H9 (cell line): ENCODE measurements around the gene PXDN. TPM values are rescaled to one million over a fixed set of nuclear protein-coding genes. Genes with fewer than 3 reads are reported as not detected.
A peak's percentile ranks its signal among the peaks of the same experiment; 100 is the strongest.

Source experiments
- DNase-seq: peaks from one replicate; pipeline ENCODE4 v3.0.0-alpha.2; 2017
- H2AFZ ChIP-seq: one replicate; pipeline ENCODE4 v1.6.1; 2013; ENCODE audit warnings: mild to moderate bottlenecking, low read length, control low read depth, moderate library complexity
- H2AK5ac ChIP-seq: 2 replicates; pipeline ENCODE4 v1.6.1; 2013; ENCODE audit warnings: low read length, control low read depth, mixed read lengths; ENCODE audit not compliant: insufficient read length
- H2BK120ac ChIP-seq: one replicate; pipeline ENCODE4 v1.6.1; 2013; ENCODE audit warnings: low read depth, mild to moderate bottlenecking, low read length, control low read depth, inconsistent platforms; ENCODE audit not compliant: poor library complexity, severe bottlenecking
- H2BK12ac ChIP-seq: 2 replicates; pipeline ENCODE4 v1.6.1; 2013; ENCODE audit warnings: low read length, control low read depth, mixed read lengths, low read depth; ENCODE audit not compliant: insufficient read length
- H2BK15ac ChIP-seq: 2 replicates; pipeline ENCODE4 v1.6.1; 2013; ENCODE audit warnings: low read depth, low read length, control low read depth
- H2BK20ac ChIP-seq: one replicate; pipeline ENCODE4 v1.6.1; 2013; ENCODE audit warnings: low read depth, mild to moderate bottlenecking, low read length, control low read depth, inconsistent platforms; ENCODE audit not compliant: poor library complexity, severe bottlenecking
- H2BK5ac ChIP-seq: 2 replicates; pipeline ENCODE4 v1.6.1; 2013; ENCODE audit warnings: low read length, control low read depth, mixed read lengths; ENCODE audit not compliant: insufficient read length
- H3K14ac ChIP-seq: 2 replicates; pipeline ENCODE4 v1.6.1; 2013; ENCODE audit warnings: low read length, control low read depth; ENCODE audit not compliant: insufficient read depth
- H3K18ac ChIP-seq: 2 replicates; pipeline ENCODE4 v1.6.1; 2013; ENCODE audit warnings: low read depth, mild to moderate bottlenecking, mixed read lengths, low read length, control low read depth; ENCODE audit not compliant: insufficient read length
- H3K23ac ChIP-seq: 2 replicates; pipeline ENCODE4 v1.6.1; 2013; ENCODE audit warnings: low read length, control low read depth, mixed read lengths, low read depth; ENCODE audit not compliant: insufficient read length
- H3K23me2 ChIP-seq: 2 replicates; pipeline ENCODE4 v1.6.1; 2013; ENCODE audit warnings: low read depth, mild to moderate bottlenecking, mixed read lengths, low read length, control low read depth; ENCODE audit not compliant: insufficient read length, poor library complexity, severe bottlenecking
- H3K27ac ChIP-seq: 2 replicates; pipeline ENCODE4 v1.5.1; 2013; ENCODE audit warnings: low read length, control low read depth, mixed read lengths, low read depth; ENCODE audit not compliant: insufficient read length
- H3K27me3 ChIP-seq: 2 replicates; pipeline ENCODE4 v1.6.1; 2013; ENCODE audit warnings: low read length, control low read depth, inconsistent platforms; ENCODE audit not compliant: insufficient read depth
- H3K4ac ChIP-seq: 2 replicates; pipeline ENCODE4 v1.6.1; 2013; ENCODE audit warnings: low read depth, mild to moderate bottlenecking, control low read depth, inconsistent platforms, low read length, moderate library complexity
- H3K4me1 ChIP-seq: 2 replicates; pipeline ENCODE4 v1.6.1; 2013; ENCODE audit warnings: low read length, control low read depth, inconsistent platforms; ENCODE audit not compliant: insufficient read depth
- H3K4me2 ChIP-seq: 2 replicates; pipeline ENCODE4 v1.6.1; 2013; ENCODE audit warnings: low read length, control low read depth, mixed read lengths; ENCODE audit not compliant: insufficient read length, insufficient read depth
- H3K56ac ChIP-seq: 2 replicates; pipeline ENCODE4 v1.6.1; 2013; ENCODE audit warnings: low read depth, mild to moderate bottlenecking, mixed read lengths, low read length, control low read depth; ENCODE audit not compliant: insufficient read length
- H3K79me1 ChIP-seq: 2 replicates; pipeline ENCODE4 v1.6.1; 2013; ENCODE audit warnings: low read depth, mild to moderate bottlenecking, moderate library complexity, low read length, control low read depth, inconsistent platforms; ENCODE audit not compliant: insufficient read depth, poor library complexity, severe bottlenecking
- H3K79me2 ChIP-seq: 2 replicates; pipeline ENCODE4 v1.6.1; 2013; ENCODE audit warnings: low read length, control low read depth, inconsistent platforms; ENCODE audit not compliant: insufficient read depth
- H3K9ac ChIP-seq: 2 replicates; pipeline ENCODE4 v1.6.1; 2013; ENCODE audit warnings: low read length, control low read depth, mixed read lengths; ENCODE audit not compliant: insufficient read length; ENCODE audit errors: extremely low read depth
- H3K9me3 ChIP-seq: one replicate; pipeline ENCODE4 v1.6.1; 2013; ENCODE audit warnings: low read depth, low read length, inconsistent platforms; ENCODE audit not compliant: control insufficient read depth
- H3T11ph ChIP-seq: one replicate; pipeline ENCODE4 v1.6.1; 2013; ENCODE audit warnings: mild to moderate bottlenecking, low read length, control low read depth, inconsistent platforms
- H4K20me1 ChIP-seq: one replicate; pipeline ENCODE4 v1.6.1; 2013; ENCODE audit not compliant: control insufficient read depth, insufficient read length, insufficient read depth
- H4K5ac ChIP-seq: 2 replicates; pipeline ENCODE4 v1.6.1; 2013; ENCODE audit warnings: low read depth, mild to moderate bottlenecking, mixed read lengths, low read length, control low read depth; ENCODE audit not compliant: insufficient read length
- H4K8ac ChIP-seq: replicated peaks from 2 replicates; pipeline ENCODE4 v1.6.1; 2013; ENCODE audit warnings: low read length, control low read depth, mixed read lengths, low read depth; ENCODE audit not compliant: insufficient read length
- H4K91ac ChIP-seq: 2 replicates; pipeline ENCODE4 v1.6.1; 2013; ENCODE audit warnings: low read depth, mild to moderate bottlenecking, moderate library complexity, mixed read lengths, low read length, control low read depth; ENCODE audit not compliant: insufficient read length
- H3K27ac Mint-ChIP-seq, 3 experiments: 2 replicates in 2 of 3; 3 replicates in 1 of 3; pipeline ENCODE4 v1.8.0; 2020 to 2021; ENCODE audit warnings: mixed read lengths in 3 of 3, mild to moderate bottlenecking in 1 of 3, moderate library complexity in 1 of 3
- H3K27me3 Mint-ChIP-seq: 2 replicates; pipeline ENCODE4 v1.8.0; 2021; ENCODE audit warnings: low read depth, mild to moderate bottlenecking, moderate library complexity, mixed read lengths
- H3K36me3 Mint-ChIP-seq, 3 experiments: 2 replicates in 2 of 3; 3 replicates in 1 of 3; pipeline ENCODE4 v1.8.0; 2020 to 2021; ENCODE audit warnings: low read depth in 3 of 3, mixed read lengths in 3 of 3; ENCODE audit not compliant: insufficient read depth in 1 of 3
- H3K4me1 Mint-ChIP-seq, 2 experiments: 2 replicates each; pipeline ENCODE4 v1.8.0; 2020; ENCODE audit warnings: mixed read lengths in 2 of 2
- H3K4me3 Mint-ChIP-seq, 2 experiments: 2 replicates in 1 of 2; 3 replicates in 1 of 2; pipeline ENCODE4 v1.8.0; 2020 to 2021; ENCODE audit warnings: mild to moderate bottlenecking in 2 of 2, mixed read lengths in 2 of 2, moderate library complexity in 1 of 2
- H3K9me3 Mint-ChIP-seq, 2 experiments: 2 replicates in 1 of 2; 3 replicates in 1 of 2; pipeline ENCODE4 v1.8.0; 2020; ENCODE audit warnings: mild to moderate bottlenecking in 2 of 2, mixed read lengths in 2 of 2, moderate library complexity in 1 of 2
- WGBS: extraction: QIAGEN DNeasy Blood & Tissue Kit; methylation state at CpG from one replicate; pipeline ENCODE4 v1.1.7; 2013; ENCODE audit warnings: missing lambda C conversion rate, low lambda C conversion rate, mixed read lengths; ENCODE audit not compliant: insufficient read length; ENCODE audit errors: extremely low coverage; 5-methylcytosine and 5-hydroxymethylcytosine counted together
- total RNA-seq: library from RNA; stranded (reverse); gene quantifications from 2 replicates; pipeline ENCODE4 v1.2.1, GENCODE V29; 2021
- TF ChIP-seq, protein P1 (sequence below): fragments of 200-600 bp; sonication (generic); conservative IDR thresholded peaks from 3 replicates; pipeline ENCODE4 v1.8.0; 2021; ENCODE audit warnings: antibody characterized with exemption, mild to moderate bottlenecking

Gene PXDN
- total RNA-seq, 1 experiment from 2014 or later = 146 TPM

DNA sequence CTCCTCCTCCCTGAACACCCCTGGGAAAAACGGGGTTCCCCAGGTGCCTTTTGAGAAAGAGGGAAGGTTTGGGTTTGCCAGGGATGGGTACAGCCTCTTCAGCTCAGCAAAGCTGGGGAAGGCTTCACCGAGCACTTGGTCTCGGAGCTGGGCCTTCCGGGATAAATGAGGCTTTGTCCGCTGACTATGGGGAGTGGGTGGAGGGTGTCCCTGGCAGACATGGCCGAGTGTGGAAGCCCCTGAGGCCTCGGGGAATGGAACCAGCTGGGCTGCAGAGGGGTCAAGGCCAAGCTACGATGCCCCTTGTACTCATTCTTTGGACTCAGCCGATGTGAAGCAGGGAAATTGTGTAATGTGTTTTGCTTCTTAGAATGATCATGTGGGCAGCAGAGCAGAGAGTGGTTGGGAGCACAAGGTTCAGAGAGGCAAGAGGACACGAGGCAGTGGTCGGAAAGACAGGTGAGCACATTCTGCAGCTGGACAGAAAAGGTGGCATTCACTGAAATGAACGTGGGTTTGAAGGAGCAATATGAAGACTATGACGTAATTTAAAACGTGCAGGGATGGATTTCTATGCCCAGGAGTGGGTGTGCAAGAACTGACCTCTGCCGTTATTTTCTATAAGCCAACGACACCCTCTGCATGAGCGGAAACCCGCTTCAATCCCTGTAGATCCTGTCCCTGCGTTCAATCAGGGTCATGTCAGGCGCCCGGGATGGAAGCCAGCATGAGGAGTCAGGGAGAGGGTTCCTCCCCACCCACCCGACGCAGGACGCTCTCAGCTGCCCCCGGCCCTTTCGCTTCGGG lies 142.6 kb downstream of the PXDN start:
- Histone ChIP-seq H2BK5ac (no peak overlapping the region), H2AK5ac (no peak overlapping the region), H3K23me2 (no peaks in the 10 kb centered on the region), H4K8ac (no peak overlapping the region), H2AFZ (no peak overlapping the region), H3K4ac (no peak overlapping the region), H2BK20ac (no peak overlapping the region), H3K14ac (no peak overlapping the region; the same call in 1 of the 2 replicates), H3K27ac (no peak overlapping the region), H2BK12ac (no peak overlapping the region), H4K5ac (no peak overlapping the region), H3K56ac (no peak overlapping the region), H3K23ac (no peak overlapping the region), H3K4me1 (peaks cover 9% of the 10 kb centered on the region; the same call in 1 of the 2 replicates), H4K91ac (no peak overlapping the region), H2BK15ac (no peak overlapping the region), H3T11ph (no peak overlapping the region), H2BK120ac (no peak overlapping the region), H4K20me1 (no peaks in the 10 kb centered on the region), H3K9me3 (no peaks in the 10 kb centered on the region), H3K79me2 (no peaks in the 10 kb centered on the region), H3K4me2 (no peak overlapping the region), H3K18ac (no peak overlapping the region), H3K79me1 (no peaks in the 10 kb centered on the region), H3K9ac (no peak overlapping the region), H3K27me3 (no peaks in the 10 kb centered on the region)
- DNase-seq = no peak
- Mint-ChIP-seq H3K9me3 (no peaks in the 10 kb centered on the region; a peak in 1 of 5 replicates), H3K4me3 (no peak overlapping the region), H3K36me3 (no peaks in the 10 kb centered on the region), H3K27me3 (no peaks in the 10 kb centered on the region), H3K4me1 (peaks cover 3 to 4% of the 10 kb centered on the region in 2 experiments; a peak in 1 of 4 replicates), H3K27ac (peak overlapping the region in 2 of 3 experiments; percentile 2 to 68; a peak in 3 of 7 replicates)
- TF ChIP-seq, protein P1, sequence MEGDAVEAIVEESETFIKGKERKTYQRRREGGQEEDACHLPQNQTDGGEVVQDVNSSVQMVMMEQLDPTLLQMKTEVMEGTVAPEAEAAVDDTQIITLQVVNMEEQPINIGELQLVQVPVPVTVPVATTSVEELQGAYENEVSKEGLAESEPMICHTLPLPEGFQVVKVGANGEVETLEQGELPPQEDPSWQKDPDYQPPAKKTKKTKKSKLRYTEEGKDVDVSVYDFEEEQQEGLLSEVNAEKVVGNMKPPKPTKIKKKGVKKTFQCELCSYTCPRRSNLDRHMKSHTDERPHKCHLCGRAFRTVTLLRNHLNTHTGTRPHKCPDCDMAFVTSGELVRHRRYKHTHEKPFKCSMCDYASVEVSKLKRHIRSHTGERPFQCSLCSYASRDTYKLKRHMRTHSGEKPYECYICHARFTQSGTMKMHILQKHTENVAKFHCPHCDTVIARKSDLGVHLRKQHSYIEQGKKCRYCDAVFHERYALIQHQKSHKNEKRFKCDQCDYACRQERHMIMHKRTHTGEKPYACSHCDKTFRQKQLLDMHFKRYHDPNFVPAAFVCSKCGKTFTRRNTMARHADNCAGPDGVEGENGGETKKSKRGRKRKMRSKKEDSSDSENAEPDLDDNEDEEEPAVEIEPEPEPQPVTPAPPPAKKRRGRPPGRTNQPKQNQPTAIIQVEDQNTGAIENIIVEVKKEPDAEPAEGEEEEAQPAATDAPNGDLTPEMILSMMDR = no peak
- WGBS = no CpG with 5 or more reads among the region's 27 CpGs
